ENCODE measurements around the gene ATP6AP2.

DNA sequence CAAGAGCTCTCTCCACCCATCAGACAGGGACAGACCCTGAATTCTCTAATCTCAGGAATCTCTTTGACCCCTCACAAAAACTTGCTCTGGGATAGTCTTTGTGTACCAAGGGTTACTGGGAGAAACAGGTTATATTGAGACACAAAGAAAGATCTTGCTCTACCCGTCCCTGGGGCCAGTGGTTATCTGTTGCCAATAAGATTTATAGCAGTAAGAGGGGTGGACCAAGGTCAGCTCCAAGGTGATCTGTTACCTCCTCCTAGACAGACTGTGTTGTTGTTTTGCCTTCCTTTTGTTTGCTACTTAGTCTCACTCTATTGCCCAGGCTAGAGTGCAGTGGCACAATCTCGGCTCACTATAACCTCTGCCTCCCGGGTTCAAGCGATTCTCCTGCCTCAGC is 16.3 kb upstream of the ATP6AP2 start:
- TF ChIP-seq, protein P1, sequence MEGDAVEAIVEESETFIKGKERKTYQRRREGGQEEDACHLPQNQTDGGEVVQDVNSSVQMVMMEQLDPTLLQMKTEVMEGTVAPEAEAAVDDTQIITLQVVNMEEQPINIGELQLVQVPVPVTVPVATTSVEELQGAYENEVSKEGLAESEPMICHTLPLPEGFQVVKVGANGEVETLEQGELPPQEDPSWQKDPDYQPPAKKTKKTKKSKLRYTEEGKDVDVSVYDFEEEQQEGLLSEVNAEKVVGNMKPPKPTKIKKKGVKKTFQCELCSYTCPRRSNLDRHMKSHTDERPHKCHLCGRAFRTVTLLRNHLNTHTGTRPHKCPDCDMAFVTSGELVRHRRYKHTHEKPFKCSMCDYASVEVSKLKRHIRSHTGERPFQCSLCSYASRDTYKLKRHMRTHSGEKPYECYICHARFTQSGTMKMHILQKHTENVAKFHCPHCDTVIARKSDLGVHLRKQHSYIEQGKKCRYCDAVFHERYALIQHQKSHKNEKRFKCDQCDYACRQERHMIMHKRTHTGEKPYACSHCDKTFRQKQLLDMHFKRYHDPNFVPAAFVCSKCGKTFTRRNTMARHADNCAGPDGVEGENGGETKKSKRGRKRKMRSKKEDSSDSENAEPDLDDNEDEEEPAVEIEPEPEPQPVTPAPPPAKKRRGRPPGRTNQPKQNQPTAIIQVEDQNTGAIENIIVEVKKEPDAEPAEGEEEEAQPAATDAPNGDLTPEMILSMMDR (IDR thresholded peaks at IDR 0.05): no peak
- no peak for TF ChIP-seq POLR2A (IDR thresholded peaks at IDR 0.05)

All from lower leg skin (tissue), 3 donors.